GM23338 (cell line): Measurements from ENCODE around the gene ZNF410. TPM values are rescaled to one million over a fixed set of nuclear protein-coding genes. Genes with fewer than 3 reads are reported as not detected.
"Not testable (repeated sequence)": the region's sequence is repeated elsewhere in the genome, so short reads cannot be mapped to it uniquely, and the experiment has no call there.

Experiments used
- ATAC-seq: fragments of 200-7000 bp; cut with Tn5 transposase; 3 replicates; pipeline ENCODE4 v1.9.1; 2020
- DNase-seq: peaks from one replicate; pipeline ENCODE4 v3.0.0-alpha.2; 2015; ENCODE audit warnings: low spot score
- H2AFZ ChIP-seq: fragments of 200-600 bp; sonication (generic); 2 replicates; pipeline ENCODE4 v1.8.0; 2016; ENCODE audit warnings: antibody characterized with exemption, mild to moderate bottlenecking, moderate library complexity
- H3F3A ChIP-seq: fragments of 200-600 bp; sonication (generic); replicated peaks from 2 replicates; pipeline ENCODE4 v1.8.0; 2017; ENCODE audit warnings: antibody characterized with exemption, mixed run types, low read depth
- H3K27ac ChIP-seq: fragments of 200-600 bp; sonication (generic); 2 replicates; pipeline ENCODE4 v1.6.1; 2016; ENCODE audit warnings: low read depth
- H3K27me3 ChIP-seq: fragments of 200-600 bp; sonication (generic); 2 replicates; pipeline ENCODE4 v1.8.0; 2016; ENCODE audit warnings: mild to moderate bottlenecking, mixed run types, moderate library complexity; ENCODE audit not compliant: insufficient read depth
- H3K36me3 ChIP-seq: fragments of 200-600 bp; sonication (generic); 2 replicates; pipeline ENCODE4 v1.8.0; 2016; ENCODE audit warnings: mild to moderate bottlenecking; ENCODE audit not compliant: insufficient read depth
- H3K4me1 ChIP-seq: fragments of 200-600 bp; sonication (generic); 2 replicates; pipeline ENCODE4 v1.8.0; 2016; ENCODE audit warnings: mild to moderate bottlenecking, moderate library complexity; ENCODE audit not compliant: insufficient read depth
- H3K4me2 ChIP-seq: fragments of 200-600 bp; sonication (generic); 2 replicates; pipeline ENCODE4 v1.7.1; 2017; ENCODE audit warnings: mixed run types
- H3K4me3 ChIP-seq: fragments of 200-600 bp; sonication (generic); 2 replicates; pipeline ENCODE4 v1.6.1; 2016; ENCODE audit warnings: mixed run types
- H3K79me2 ChIP-seq: fragments of 200-600 bp; sonication (generic); replicated peaks from 2 replicates; pipeline ENCODE4 v1.8.0; 2017; ENCODE audit warnings: mild to moderate bottlenecking; ENCODE audit not compliant: insufficient read depth
- H3K9me2 ChIP-seq: fragments of 200-600 bp; sonication (generic); 2 replicates; pipeline ENCODE4 v1.8.0; 2017; ENCODE audit not compliant: insufficient read depth
- H4K20me1 ChIP-seq: fragments of 200-600 bp; sonication (generic); replicated peaks from 2 replicates; pipeline ENCODE4 v1.8.0; 2017; ENCODE audit warnings: mild to moderate bottlenecking; ENCODE audit not compliant: insufficient read depth
- H3K27ac Mint-ChIP-seq: 2 replicates; pipeline ENCODE4 v1.8.0; 2020; ENCODE audit warnings: inconsistent platforms, mild to moderate bottlenecking, moderate library complexity, mixed read lengths
- H3K27me3 Mint-ChIP-seq: 3 replicates; pipeline ENCODE4 v1.8.0; 2022; ENCODE audit warnings: low read depth, mild to moderate bottlenecking, moderate library complexity, mixed read lengths, inconsistent platforms; ENCODE audit not compliant: insufficient read depth, poor library complexity
- H3K36me3 Mint-ChIP-seq: 3 replicates; pipeline ENCODE4 v1.8.0; 2021; ENCODE audit warnings: low read depth, mild to moderate bottlenecking, inconsistent platforms, moderate library complexity, mixed read lengths
- H3K4me1 Mint-ChIP-seq: 3 replicates; pipeline ENCODE4 v1.8.0; 2020; ENCODE audit warnings: mild to moderate bottlenecking, inconsistent platforms, mixed read lengths
- H3K4me3 Mint-ChIP-seq: 3 replicates; pipeline ENCODE4 v1.8.0; 2021; ENCODE audit warnings: moderate library complexity, mild to moderate bottlenecking, inconsistent platforms, mixed read lengths
- H3K9me3 Mint-ChIP-seq: 3 replicates; pipeline ENCODE4 v1.8.0; 2020; ENCODE audit warnings: moderate library complexity, mild to moderate bottlenecking, inconsistent platforms, mixed read lengths
- EZH2 ChIP-seq: fragments of 200-600 bp; sonication (generic); IDR thresholded peaks from one replicate; pipeline ENCODE4 v1.8.0; 2017; ENCODE audit warnings: antibody characterized with exemption, mild to moderate bottlenecking, low read depth; ENCODE audit not compliant: unreplicated experiment
- ZNF114 ChIP-seq: fragments of 250-450 bp; sonication (Bioruptor Pico); IDR thresholded peaks from 2 replicates; pipeline ENCODE4 v1.5.0; 2020; ENCODE audit warnings: mild to moderate bottlenecking, moderate library complexity
- ZNF462 ChIP-seq: fragments of 250-450 bp; sonication (Bioruptor Pico); IDR thresholded peaks from 2 replicates; pipeline ENCODE4 v1.5.0; 2020; ENCODE audit warnings: mild to moderate bottlenecking, moderate library complexity
- polyA plus RNA-seq: library from polyadenylated mRNA; unstranded; fragments of >200 nt; fragmentation: Nextera tagmentation; extraction: Ambion mirVana; gene quantifications from 2 replicates; pipeline ENCODE4 v1.2.1, GENCODE V29; 2016
- total RNA-seq: library from RNA; depleted of rRNA; stranded (reverse); fragments of >200 nt; shearing (Covaris generic); gene quantifications from 2 replicates; pipeline ENCODE4 v1.2.3, GENCODE V29; 2014

Gene ZNF410
- total and polyA plus RNA-seq, 2 experiments from 2014 or later, result 10.6 to 20.4 TPM

DNA sequence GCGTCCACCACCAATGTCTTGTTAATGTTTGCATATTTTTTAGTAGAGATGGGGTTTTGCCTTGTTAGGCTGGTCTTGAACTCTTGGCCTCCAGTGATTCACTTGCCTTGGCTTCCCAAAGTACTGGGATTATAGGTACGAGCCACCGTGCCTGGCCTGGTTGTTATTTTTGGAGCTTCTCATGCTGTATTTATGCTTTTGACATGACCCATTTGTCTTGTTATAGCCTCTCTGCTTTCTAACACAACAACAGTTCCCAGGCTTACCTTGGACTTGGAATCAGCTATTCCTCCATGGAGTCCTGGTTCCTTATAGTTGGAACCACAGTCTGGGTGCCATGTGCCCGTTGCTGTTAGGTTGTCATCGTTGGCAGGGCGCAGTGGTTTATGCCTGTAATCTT, 29.7 kb downstream of the ZNF410 start (continued):
- TF ChIP-seq ZNF462, result no peak
- no peak for TF ChIP-seq EZH2
- TF ChIP-seq ZNF114 (CRISPR knock-in tag), result no peak

DNA sequence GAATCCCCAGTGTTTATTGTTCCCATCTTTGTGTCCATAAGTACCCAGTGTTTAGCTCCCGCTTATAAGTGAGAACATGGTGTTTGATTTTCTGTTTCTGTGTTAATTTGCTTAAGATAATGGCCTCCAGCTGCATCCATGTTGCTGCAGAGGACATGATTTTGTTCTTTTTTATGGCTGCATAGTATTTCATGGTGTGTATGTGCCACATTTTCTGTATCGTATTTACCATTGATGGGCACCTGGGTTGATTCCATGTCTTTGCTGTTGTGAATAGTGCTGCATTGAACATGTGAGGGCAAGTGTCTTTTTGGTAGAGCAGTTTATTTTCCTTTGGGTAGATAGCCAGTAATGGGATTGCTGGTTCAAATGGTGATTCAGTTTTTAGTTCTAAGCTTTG, 32.8 kb downstream of the ZNF410 start:
- H3K27ac Mint-ChIP-seq, H3K27ac ChIP-seq, H3K4me3 ChIP-seq, H3K4me1 ChIP-seq, H4K20me1 ChIP-seq, H2AFZ ChIP-seq, H3K4me2 ChIP-seq, H3K27me3 Mint-ChIP-seq, H3K9me3 Mint-ChIP-seq, H3K4me1 Mint-ChIP-seq, H3K79me2 ChIP-seq, ATAC-seq, DNase-seq, H3K27me3 ChIP-seq, H3F3A ChIP-seq, H3K9me2 ChIP-seq, H3K4me3 Mint-ChIP-seq: not testable (repeated sequence)
- peaks cover 27% of the 10 kb centered on the region for H3K36me3 ChIP-seq
- peaks cover 25% of the 10 kb centered on the region for H3K36me3 Mint-ChIP-seq

GRCh38 chr14:73924337-73924736, 37.7 kb downstream of the ZNF410 start:
- Histone ChIP-seq H4K20me1 (no peaks in the 10 kb centered on the region; the same call in 1 of the 2 replicates), H3K4me2 (no peak overlapping the region), H3K9me2 (no peaks in the 10 kb centered on the region), H3K36me3 (peaks cover 32% of the 10 kb centered on the region), H3F3A (no peaks in the 10 kb centered on the region), H2AFZ (no peak overlapping the region), H3K4me3 (no peak overlapping the region), H3K27me3 (no peaks in the 10 kb centered on the region), H3K79me2 (no peaks in the 10 kb centered on the region), H3K27ac (no peak overlapping the region), H3K4me1 (no peaks in the 10 kb centered on the region)
- H3K4me3 Mint-ChIP-seq, result no peak overlapping the region
- H3K36me3 Mint-ChIP-seq, result peaks cover 47% of the 10 kb centered on the region
- no peak overlapping the region for H3K27ac Mint-ChIP-seq
- no peaks in the 10 kb centered on the region for H3K4me1 Mint-ChIP-seq
- no peaks in the 10 kb centered on the region for H3K27me3 Mint-ChIP-seq
- DNase-seq (no peak), ATAC-seq (no peak)
- H3K9me3 Mint-ChIP-seq, result no peaks in the 10 kb centered on the region
- TF ChIP-seq ZNF462, result no peak
- no peak for TF ChIP-seq EZH2
